ENCODE results near the gene RPLP1. TPM values are rescaled to one million over a fixed set of nuclear protein-coding genes. Genes with fewer than 3 reads are reported as not detected.
A peak's percentile ranks its signal among the peaks of the same experiment; 100 is the strongest.

The RPLP1 gene
- total RNA-seq, 1 experiment from 2014 or later = 1,651 TPM

DNA sequence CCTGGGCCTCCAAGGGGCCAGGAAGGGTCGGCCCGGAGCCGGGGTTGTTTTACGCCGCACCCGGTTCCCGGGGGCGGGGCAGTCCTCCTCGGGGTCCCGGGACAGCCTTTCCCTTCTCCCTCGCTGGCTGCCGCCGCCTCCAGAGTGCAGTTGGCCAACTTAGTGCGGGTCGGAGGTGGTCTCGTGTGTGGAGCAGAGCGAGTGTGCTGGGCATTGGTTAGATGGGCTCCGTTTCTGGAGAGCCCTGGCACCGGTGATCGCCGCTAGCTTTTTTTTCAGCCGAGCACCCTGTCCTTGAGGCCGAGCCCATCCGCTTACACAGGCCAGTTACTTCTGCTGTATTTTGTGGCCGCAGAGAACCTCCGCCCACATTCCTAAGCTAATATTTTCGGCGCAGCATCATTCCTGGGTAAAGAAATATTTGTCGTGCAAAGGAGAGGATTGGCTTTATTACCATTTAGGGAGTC, 37.9 kb upstream of the RPLP1 start:
- ChIA-PET POLR2A (ENCODE audit: unreplicated experiment) (interaction anchor here (0.5 to 1.8 kb wide), 9 partner anchors 13 to 710 kb away, joined by 3 to 32 read pairs (median 3); partner anchors contain the start of gene RPLP1), CTCF (interaction anchor here (0.6 to 1.0 kb wide), 2 partner anchors 48 to 1402 kb away, joined by 3 to 4 read pairs; no protein-coding TSS in a partner anchor)
- Histone ChIP-seq H3K27ac (peak overlapping the region; percentile 63), H3K4me1 (replicated peaks; ENCODE audit: insufficient read depth) (peaks cover 39% of the 10 kb centered on the region), H3K9me2 (ENCODE audit: insufficient read depth) (no peaks in the 10 kb centered on the region), H4K20me1 (ENCODE audit: insufficient read depth) (peaks cover 3% of the 10 kb centered on the region; the same call in 1 of the 2 replicates), H3K4me2 (peak overlapping the region; percentile 83), H2AFZ (peak overlapping the region; percentile 79; the same call in 1 of the 2 replicates), H3K79me2 (ENCODE audit: low read depth) (peaks cover 63% of the 10 kb centered on the region), H3F3A (ENCODE audit: insufficient read depth, low read depth) (peaks cover under 1% of the 10 kb centered on the region; the same call in 1 of the 2 replicates), H3K9me3 (ENCODE audit: insufficient read depth, low read depth) (no peaks in the 10 kb centered on the region), H3K4me3 (peak overlapping the region; percentile 86), H3K27me3 (ENCODE audit: insufficient read depth, low read depth) (no peaks in the 10 kb centered on the region), H3K36me3 (ENCODE audit: low read depth) (peaks cover 20% of the 10 kb centered on the region)
- DNase-seq = peak; percentile 72 to 78
- intact Hi-C loops (cut with micrococcal nuclease; ENCODE audit: unreplicated experiment) = loop anchor here (5.0 kb wide), 1 partner anchor 38 kb away; the partner anchor contains the start of gene RPLP1
- BruUV-seq (replicated peaks) = TSS peak; percentile 57
- TF ChIP-seq CTCF (conservative IDR thresholded peaks at IDR 0.05) = no peak
- TF ChIP-seq EZH2 (IDR thresholded peaks at IDR 0.05; ENCODE audit: low read depth) = no peak

- Histone ChIP-seq H3K4me3 (peak overlapping the region; percentile 86), H3K27ac (peak overlapping the region; percentile 63), H3K4me2 (peak overlapping the region; percentile 83), H3K27me3 (ENCODE audit: insufficient read depth, low read depth) (no peaks in the 10 kb centered on the region), H3K79me2 (ENCODE audit: low read depth) (peaks cover 63% of the 10 kb centered on the region), H3K9me2 (ENCODE audit: insufficient read depth) (no peaks in the 10 kb centered on the region), H3K36me3 (ENCODE audit: low read depth) (peaks cover 25% of the 10 kb centered on the region), H3K9me3 (ENCODE audit: insufficient read depth, low read depth) (no peaks in the 10 kb centered on the region), H2AFZ (no peak overlapping the region), H3F3A (ENCODE audit: insufficient read depth, low read depth) (no peaks in the 10 kb centered on the region), H4K20me1 (ENCODE audit: insufficient read depth) (peaks cover 3% of the 10 kb centered on the region; the same call in 1 of the 2 replicates), H3K4me1 (replicated peaks; ENCODE audit: insufficient read depth) (peaks cover 35% of the 10 kb centered on the region)
- TF ChIP-seq EZH2 (IDR thresholded peaks at IDR 0.05; ENCODE audit: low read depth) (no peak), CTCF (conservative IDR thresholded peaks at IDR 0.05) (no peak)
- TSS peak; percentile 66 for BruUV-seq (replicated peaks)
- ChIA-PET CTCF (interaction anchor here (0.6 to 1.0 kb wide), 2 partner anchors 47 to 1402 kb away, joined by 3 to 4 read pairs; no protein-coding TSS in a partner anchor), POLR2A (ENCODE audit: unreplicated experiment) (interaction anchor here (0.6 to 1.8 kb wide), 4 partner anchors 12 to 69 kb away, joined by 3 to 32 read pairs (median 7); partner anchors contain the start of gene RPLP1)
- DNase-seq = no peak
- intact Hi-C loops (cut with micrococcal nuclease; ENCODE audit: unreplicated experiment) = no loop called here
Measured at GRCh38 chr15:69415381-69415780, 37.2 kb upstream of the RPLP1 start.

- Histone ChIP-seq H4K20me1 (ENCODE audit: insufficient read depth) (peaks cover 3% of the 10 kb centered on the region; the same call in 1 of the 2 replicates), H2AFZ (no peak overlapping the region), H3K27ac (no peak overlapping the region), H3K4me2 (no peak overlapping the region), H3K79me2 (ENCODE audit: low read depth) (peaks cover 66% of the 10 kb centered on the region), H3K4me1 (replicated peaks; ENCODE audit: insufficient read depth) (peaks cover 26% of the 10 kb centered on the region), H3K9me3 (ENCODE audit: insufficient read depth, low read depth) (no peaks in the 10 kb centered on the region), H3K36me3 (ENCODE audit: low read depth) (peaks cover 35% of the 10 kb centered on the region), H3F3A (ENCODE audit: insufficient read depth, low read depth) (no peaks in the 10 kb centered on the region), H3K27me3 (ENCODE audit: insufficient read depth, low read depth) (no peaks in the 10 kb centered on the region), H3K4me3 (no peak overlapping the region), H3K9me2 (ENCODE audit: insufficient read depth) (no peaks in the 10 kb centered on the region)
- TF ChIP-seq EZH2 (IDR thresholded peaks at IDR 0.05; ENCODE audit: low read depth) (no peak), CTCF (conservative IDR thresholded peaks at IDR 0.05) (no peak)
- DNase-seq = no peak
- intact Hi-C loops (cut with micrococcal nuclease; ENCODE audit: unreplicated experiment) = no loop called here
- CTCF ChIA-PET = no interaction called here
- POLR2A ChIA-PET (ENCODE audit: unreplicated experiment) = no interaction called here
- BruUV-seq (replicated peaks) = no TSS peak
Measured at GRCh38 chr15:69417581-69417980, 35.0 kb upstream of the RPLP1 start.
